ENCODE data around the gene SMTNL1.

The SMTNL1 gene

DNA sequence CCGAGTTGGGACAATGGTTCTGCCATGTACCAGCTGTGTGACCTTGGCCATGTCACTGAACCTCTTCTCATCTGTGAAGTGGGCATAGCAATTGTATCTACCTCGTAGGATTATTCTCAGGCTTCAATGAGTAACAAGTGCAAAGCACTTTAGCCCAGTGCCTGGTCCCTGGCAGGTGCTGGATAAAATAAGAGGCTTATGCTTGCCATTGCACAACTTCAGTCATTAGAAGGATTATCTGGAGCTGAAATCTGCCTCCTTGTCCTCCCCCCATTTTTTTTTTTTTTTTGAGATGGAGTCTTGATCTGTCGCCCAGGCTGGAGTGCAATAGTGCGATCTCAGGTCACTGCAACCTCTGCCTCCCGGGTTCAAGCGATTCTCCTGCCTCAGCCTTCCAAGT lies 7.2 kb downstream of the SMTNL1 start:
- DNase-seq (ENCODE audit: low read depth), result no peak

DNA sequence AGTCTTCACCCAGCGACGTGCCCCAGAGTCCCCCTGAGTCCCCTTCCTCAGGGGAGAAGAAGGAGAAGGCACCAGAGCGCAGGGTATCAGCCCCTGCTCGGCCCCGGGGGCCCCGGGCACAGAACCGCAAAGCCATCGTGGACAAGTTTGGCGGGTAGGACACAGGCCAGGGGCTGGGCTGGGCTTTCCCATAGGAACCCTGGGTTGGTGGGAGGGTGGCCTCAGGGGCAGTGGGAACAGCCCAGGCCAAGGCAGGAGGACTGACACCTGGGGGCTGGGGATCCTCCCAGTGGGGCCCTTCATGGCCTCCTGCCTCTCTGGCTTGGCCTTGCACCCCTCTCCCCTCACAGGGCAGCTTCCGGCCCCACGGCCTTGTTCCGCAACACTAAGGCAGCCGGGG lies 8.5 kb downstream of the SMTNL1 start:
- DNase-seq (ENCODE audit: low read depth), result no peak

DNA sequence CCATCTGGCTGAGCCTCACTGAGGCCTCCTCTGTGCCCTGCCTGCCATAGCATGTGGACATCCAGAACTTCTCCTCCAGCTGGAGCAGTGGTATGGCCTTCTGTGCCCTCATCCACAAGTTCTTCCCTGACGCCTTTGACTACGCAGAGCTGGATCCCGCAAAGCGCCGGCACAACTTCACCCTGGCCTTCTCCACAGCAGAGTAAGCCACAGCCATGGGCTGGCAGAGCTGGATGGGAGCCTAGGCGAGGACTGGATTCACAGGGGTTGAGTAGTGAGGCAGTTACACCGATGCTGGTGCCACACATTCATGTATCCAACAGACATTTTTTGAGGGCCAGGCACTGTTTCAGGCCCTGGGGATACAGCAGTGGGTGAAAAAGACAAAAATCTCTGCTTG lies 9.1 kb downstream of the SMTNL1 start:
- DNase-seq (ENCODE audit: low read depth), result no peak

DNA sequence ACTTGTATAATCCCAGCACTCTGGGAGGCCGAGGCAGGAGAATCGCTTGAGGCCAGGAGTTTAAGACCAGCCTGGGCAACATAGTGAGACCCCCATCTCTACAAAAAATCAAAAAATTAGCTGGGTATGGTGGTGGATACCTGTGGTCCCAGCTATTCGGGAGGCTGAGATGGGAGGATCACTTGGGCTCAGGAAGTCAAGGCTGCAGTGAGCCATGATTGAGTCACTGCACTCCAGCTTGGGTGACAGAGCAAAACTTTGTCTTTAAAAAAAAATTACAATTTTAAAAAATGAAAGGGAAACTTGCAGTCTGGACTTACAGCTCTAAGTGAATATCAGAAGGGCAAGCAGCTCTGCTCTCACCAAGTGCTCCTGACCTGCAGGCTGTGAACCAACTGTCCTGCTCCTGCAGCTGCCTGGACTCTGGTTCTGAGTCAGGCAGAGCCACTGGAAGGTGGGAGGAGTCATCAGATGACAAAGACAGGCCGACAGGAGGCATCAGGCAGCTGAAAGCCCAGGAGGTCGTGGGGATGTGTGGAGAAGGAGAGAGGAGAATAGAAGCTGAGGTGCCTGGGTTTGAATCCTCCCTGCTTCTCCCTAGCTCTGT lies 9.6 kb downstream of the SMTNL1 start:
- DNase-seq (ENCODE audit: low read depth), result no peak

DNA sequence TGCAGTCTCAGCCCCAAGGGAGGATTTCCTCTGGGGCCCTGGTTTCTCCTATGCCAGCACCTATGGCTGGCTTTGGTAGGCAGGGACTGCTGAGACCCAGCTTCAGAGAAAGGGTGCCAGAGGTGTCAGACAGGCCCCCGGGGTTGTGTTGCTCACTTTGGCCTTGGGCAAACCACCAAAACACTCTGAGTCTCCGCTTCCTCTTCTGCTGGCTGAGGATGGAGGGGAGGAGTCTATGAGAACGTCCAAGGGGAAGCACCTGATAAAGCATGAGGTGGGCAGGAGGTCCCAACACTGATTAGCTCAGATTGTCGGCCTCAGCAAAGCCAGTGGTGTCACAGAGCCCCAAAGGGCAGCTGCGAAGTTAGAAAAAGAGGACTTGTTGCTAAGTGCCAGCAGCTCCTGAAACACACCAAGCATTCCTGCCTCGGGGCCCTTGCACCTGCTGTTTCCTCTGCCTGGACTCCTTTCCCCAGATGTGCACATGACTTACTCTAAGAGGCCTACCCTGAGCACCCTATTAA lies 10.5 kb downstream of the SMTNL1 start:
- no peak for DNase-seq (ENCODE audit: low read depth)

DNA sequence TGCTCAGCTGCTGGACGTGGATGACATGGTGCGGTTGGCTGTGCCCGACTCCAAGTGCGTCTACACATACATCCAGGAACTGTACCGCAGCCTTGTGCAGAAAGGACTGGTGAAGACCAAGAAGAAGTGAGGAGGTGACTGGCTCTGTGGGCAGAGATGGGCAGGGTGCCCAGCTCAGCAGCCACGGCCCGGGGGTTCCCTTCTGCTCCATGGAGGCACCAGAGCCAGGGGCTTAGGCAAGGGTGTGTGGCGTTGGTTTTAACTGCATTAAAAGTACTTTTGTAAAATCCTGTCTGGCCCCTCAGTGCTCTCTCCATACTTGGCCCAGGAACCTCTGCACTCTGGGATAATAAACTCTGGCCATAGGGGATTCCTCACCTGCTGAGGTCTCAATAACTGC lies 12.6 kb downstream of the SMTNL1 start:
- DNase-seq (ENCODE audit: low read depth), result no peak

DNA sequence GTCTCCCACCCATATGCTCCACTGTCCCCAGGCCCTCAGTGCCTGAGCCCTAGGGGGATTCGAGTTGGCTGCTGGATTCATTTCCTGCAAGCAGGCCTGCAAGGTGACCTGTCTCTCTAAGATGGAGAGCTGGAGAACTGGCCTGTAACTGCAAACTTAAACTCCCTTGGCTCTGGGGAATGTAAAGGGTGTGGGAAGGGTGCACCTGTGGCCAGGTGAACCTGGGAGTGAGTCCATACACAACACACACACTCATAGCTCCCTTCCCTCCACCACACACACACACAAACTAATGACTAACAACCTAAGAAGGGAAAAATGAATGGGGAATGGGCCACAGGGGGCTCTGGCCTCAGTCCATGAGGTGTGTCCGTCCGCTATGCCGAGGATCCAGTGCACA lies 14.5 kb downstream of the SMTNL1 start:
- no peak for DNase-seq (ENCODE audit: low read depth)

DNA sequence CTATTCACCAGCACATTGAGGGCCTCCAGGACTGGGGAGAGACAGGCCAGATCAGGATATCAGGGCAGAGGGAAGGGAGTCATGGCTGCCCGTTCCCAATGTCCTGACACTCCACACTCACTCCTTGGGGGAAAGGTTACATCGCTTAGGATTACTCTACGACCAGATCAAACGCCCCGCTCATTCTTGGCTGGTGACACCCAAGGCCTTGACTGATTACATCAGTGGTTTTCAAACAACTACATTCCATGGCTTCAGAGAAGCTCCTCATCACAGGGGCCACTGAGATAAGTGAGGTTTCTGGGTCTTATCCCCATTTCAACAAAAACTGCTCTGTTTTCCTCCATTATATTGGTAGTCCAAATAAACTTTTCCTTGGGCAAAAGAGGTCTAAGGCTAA lies 15.1 kb downstream of the SMTNL1 start:
- DNase-seq (ENCODE audit: low read depth), result no peak

DNA sequence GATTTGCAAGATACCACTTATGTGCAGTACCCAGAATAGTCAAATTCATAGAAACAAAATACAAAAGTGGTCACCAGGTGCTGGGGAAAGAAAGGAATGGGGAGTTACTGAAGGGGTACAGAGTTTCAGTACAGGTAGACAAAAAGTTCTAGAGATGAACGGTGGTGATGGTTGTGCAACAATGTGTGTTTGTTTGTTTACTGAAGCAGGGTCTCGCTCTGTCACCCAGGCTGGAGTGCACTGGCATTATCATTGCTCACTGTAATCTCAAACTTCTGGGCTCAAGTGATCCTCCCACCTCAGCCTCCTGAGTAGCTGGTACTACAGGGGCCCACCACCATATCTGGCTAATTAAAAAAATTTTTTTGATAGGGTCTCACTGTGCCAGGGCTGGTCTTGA lies 18.0 kb downstream of the SMTNL1 start:
- DNase-seq (ENCODE audit: low read depth), result no peak

DNA sequence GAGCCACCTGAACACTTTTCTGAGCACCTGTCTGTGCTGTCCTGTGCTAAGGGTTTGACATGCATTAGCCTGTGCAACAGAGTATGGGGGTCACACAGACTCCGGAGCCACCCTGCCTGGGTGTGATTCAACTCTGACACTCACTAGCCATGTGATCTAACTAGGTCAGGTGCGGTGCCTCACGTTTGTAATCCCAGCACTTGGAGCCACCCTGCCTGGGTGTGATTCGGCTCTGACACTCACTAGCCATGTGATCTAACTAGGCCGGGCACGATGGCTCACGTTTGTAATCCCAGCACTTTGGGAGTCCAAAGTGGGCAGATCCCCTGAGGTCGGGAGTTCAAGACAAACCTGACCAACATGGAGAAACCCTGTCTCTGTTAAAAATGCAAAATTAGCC lies 18.6 kb downstream of the SMTNL1 start:
- no peak for DNase-seq (ENCODE audit: low read depth)

DNA sequence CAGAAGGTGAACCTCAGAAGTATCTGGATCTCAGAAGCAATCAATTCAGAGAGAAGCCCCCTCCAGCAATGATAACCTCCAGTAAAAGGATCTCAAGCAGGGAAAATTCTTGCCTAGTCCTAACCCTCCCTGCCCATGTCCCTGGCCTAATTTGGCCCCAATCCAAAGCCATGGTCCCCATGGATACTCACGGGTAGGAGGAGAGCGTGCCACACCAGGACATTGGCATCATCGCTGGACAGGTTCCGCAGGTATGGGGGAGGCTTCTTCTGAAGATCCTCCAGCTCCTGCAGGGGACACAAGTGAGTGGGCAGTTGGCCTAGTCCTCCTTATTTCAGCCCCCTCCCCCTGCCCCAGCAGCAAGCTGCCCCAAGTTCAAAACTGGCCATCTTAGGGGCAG lies 22.8 kb downstream of the SMTNL1 start:
- DNase-seq (ENCODE audit: low read depth), result no peak

DNA sequence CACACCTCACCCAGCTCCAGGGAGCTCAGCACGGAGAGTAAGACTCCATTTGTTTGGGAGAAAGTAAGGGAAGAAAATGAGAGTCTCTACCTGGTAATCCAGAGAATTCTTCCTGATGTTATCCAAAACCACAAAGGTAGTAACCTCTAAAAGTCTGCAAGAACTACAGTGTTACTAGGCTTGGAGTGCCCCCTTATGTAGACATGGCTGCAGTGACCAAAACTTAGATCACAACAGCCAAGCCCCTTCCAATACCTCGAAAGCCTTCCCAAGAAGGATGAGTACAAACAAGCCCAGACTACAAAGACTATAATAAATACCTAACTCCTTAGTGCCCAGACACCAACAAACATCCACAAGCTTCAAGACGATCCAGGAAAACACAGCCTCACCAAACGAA lies 25.2 kb downstream of the SMTNL1 start:
- DNase-seq (ENCODE audit: low read depth), result no peak

DNA sequence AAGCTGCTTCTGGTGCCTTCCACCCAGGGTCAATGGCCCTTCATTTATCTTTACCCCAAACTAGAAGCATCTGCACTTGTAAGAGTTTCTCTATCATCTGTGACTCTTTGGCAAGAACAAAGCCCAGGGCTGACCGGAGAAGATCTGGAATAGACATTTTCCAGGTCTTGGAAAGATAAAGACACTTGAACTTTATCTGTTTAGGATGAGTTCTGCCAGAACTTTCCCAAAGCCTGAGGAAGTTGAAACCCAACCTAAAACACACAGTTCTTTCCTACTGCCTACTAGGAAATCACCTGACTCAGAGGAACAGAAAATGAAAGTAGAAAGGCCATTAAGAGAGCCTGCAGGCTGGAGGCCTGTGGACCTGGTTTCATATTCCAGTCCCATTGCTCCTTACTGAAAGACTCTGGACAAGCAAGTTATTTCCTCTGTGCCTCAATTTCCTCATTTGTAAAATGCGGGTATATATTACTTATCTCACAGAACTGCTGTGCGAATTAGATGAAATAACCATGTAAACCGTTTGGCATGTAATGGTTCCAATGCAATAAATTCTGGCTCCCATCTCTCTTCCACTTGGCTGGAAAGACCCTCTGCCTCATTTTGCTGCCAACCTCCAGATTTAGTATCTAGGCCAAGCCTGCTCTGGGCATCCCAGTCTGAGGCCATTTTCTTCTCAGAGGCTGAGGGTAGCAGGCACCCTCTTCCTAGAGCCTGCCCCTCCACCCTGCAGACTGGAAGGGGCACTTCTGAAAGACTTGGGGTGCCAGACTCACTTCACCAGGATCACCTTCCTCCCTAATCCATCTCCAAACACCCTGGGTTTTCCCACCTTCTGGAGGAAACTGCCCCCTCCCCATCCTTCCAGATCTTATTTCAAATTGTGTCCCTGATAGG lies 28.9 kb downstream of the SMTNL1 start:
- DNase-seq (ENCODE audit: low read depth), result peak; percentile 34

DNA sequence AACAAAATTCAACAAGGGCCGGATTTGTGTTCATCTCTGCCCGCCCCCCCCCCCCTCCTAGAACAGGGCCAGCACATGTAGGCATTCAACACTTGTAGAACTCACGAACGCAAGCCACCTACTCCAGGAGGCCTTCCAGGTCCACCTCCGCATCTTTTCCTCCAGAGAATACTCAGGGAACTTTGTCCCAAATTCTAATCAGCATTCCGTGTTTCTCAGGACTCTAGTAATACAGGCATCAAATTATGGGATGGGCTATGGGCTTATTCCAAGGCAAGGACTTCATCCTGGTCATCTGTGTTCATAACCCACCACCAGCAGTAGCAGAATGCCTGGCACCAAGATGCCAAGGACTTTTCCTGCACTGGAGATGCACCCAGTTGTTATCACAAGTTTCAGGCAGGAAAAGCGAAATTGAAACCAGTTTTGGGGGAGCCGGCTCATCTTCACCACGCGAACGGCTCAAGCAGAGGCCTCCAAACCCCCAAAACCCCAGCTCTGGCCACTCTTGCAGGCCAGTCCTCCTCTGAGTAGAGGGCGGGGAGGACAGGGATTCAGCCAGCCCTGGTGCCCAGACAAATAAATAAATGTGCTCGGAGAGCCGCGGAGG lies 29.6 kb downstream of the SMTNL1 start:
- DNase-seq (ENCODE audit: low read depth), result no peak

DNA sequence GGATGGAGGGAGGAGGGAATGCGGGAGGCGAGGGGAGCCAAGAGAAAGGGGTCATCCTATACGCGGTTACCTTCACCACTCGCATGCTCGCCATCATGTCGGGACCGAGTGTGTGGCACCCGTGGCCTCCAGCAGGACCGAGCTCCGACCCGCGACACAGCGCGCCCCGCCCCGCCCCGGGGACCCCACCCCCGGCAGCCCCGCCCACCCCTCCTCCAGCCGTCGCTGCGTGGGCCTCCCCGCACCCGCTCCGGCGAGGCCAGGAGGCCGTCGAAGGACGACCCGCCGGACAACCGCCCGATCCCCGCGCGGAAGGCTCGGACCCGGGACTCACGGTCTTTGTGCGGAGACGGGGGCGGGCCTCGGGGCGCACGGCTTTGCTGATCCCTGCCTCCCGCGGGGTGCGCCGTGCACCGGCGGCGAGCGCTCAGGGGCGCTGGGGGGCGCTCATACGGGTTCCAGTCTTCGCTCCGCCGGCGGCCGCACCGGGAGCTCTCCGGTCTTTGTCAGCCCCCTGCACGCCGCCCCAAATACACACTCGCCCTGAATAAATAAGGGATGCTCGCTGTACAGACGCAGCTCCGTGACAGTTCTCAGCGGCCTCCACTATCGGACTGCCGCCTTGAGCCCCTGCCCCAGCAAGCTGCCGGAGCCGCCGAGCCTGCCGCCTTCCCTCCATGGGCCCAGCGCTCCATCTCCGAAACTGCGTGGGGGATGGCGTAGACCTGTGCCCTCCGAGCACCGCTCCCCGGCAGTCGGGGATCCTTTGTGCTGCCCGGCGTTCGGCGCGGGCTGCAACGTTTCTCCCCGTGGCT lies 30.3 kb downstream of the SMTNL1 start, which contains the start of gene UBE2L6:
Gene UBE2L6 (minus strand): TSS at position 158 of the 815 bp plus-strand sequence. CDS start 61 bp downstream, at position 97.
- DNase-seq (ENCODE audit: low read depth), result no peak

DNA sequence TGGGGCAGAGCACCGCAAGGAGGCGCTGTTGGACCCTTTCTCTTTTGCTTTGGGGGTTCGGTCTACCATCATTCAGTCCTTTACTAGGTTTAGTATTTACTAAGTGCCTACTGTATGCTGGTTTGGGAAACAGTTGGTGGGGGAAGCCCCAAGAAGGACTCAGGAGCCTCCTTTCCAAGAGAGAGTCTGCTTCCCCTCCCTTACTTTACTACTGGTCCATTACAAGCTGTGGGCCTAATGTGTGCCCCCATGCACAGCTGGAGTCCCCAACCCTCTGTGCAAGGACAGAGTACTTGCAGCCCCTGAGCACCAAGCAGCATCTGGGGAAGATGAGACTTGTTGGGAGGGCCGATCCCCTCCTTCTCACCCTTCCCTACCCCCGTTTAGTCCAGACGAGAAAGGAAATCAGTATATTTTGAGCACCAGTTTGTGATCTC lies 31.0 kb downstream of the SMTNL1 start:
- peak; percentile 62 for DNase-seq (ENCODE audit: low read depth)

DNA sequence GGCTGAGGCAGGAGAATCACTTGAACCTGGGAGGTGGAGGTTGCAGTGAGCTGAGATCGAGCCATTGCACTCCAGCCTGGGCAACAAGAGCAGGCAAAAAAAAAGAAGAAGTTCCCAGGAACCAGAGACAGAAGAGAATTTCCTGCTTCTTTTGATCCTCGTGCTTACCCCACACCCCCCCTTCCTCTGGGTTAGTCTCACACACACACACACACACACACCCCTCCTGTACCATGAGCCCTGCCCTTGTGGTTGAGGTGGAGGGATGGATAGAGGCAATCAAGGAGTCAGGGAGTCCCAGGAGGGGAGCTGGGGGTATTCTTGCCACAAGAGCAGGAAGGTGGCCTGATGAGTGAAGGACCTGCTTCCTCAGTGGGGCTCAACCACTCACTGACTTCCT lies 34.2 kb downstream of the SMTNL1 start:
- no peak for DNase-seq (ENCODE audit: low read depth)

DNA sequence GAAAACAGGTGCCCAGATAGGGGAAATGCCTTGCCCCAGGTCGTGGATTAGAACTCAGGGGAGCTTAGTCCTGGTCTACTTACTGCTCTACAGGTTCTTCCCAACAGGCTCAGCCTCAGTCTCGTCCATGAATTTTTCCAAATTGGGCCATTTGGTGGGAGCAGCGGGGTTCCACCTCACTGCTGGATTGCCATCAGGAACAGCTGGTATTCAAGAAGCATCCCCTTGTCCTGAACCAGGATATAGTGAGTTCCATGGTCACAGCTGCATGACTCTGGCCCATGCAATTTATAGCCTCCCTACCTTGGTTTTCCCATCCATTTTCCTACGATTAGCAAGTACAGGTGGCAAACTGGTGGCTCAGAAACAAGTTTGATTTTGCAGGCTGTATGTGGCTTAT lies 36.7 kb downstream of the SMTNL1 start:
- no peak for DNase-seq (ENCODE audit: low read depth)

DNA sequence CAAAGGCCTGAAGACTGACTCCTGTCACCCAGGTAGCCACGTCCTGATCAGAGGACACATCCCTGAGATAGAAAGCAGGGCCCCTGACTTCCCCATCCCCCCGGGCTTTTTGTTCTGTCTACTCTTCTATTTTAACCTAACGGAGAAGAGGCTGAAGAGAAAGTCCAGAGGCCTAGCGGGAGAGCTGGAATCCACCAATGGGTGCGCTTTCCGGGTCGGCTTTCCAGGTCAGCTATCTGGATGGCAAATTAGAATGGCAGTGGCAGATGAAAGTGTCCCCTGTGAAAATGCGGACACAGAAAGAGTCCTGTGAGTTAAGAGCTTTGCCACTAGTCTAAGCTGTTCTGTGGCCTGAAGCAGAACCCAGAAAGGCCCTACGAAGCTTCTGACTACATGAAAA lies 46.9 kb downstream of the SMTNL1 start:
- DNase-seq (ENCODE audit: low read depth), result no peak

DNA sequence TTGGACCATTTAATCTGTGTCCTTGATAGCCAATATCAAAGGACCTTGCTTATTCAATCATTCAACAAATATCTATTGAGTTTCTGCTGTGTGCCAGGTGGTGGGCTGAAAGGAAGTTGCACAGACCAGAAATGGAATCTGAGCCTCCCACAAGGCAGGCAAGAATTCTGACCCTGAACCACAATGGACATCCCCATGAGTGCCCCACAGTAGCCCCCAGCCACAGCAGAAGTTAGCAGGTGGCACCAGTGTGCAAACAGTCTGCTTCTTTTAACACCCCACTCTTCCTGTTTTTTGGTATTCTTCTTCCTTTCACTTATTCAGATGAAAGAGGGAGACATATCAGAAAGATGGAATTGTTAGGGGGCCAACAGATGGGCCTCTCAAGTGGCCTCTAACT lies 47.9 kb downstream of the SMTNL1 start:
- no peak for DNase-seq (ENCODE audit: low read depth)

DNA sequence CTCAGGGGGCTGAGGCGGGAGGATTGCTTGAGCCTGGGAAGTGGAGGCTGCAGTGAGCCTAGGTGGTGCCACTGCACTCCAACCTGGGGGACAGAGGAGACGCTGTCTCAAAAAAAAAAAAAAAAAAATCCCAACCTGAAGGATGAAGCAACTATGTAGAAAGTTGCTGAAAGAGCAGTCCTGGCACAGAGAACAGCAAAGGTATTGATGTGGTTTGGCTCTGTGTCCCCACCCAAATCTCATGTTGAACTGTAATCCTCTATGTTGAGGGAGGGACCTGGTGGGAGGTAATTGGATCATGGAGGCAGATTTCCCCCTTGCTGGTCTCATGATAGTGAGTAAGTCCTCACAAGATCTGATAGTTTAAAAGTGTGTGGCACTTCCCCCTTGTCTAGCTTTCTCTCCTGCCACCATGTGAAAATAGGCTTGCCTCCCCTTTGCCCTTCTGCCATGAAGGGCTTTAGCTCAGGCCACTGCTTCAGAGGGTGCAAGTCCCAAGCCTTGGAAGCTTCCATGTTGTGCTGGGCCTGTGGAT lies 49.4 kb downstream of the SMTNL1 start:
- no peak for DNase-seq (ENCODE audit: low read depth)

Data from fibroblast of the conjunctiva (primary cell).